ENCODE measurements around the gene NARF. TPM values are rescaled to one million over a fixed set of nuclear protein-coding genes. Genes with fewer than 3 reads are reported as not detected.

The NARF gene
- total RNA-seq, 1 donor from 2014 or later, result 122 TPM

DNA sequence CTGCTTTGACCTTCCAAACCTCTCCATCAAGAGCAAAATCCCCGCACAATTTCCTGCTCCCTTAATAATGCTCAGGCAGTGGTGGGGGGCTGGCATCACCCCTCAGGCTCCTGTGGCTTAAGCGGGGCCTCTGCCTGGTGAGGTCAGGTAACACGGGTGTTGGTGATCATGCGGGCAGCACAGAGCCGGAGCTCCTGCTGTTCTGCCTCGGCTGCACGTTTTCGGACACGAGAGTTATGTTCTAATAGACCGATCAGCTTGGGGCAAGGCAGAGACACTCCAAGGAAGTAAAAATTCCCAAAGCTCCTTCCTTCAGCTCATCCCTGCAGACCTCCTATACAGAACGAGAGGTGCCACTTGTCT is 6.0 kb downstream of the NARF start:
- no peaks in the 10 kb centered on the region for H3K9me3 Mint-ChIP-seq
- no peak for DNase-seq (ENCODE audit: low spot score in 2 of 2, unreplicated experiment in 2 of 2)
- TF ChIP-seq CTCF (IDR thresholded peaks at IDR 0.05; ENCODE audit: unreplicated experiment), result no peak
- no peaks in the 10 kb centered on the region for H3K4me1 Mint-ChIP-seq
- no peaks in the 10 kb centered on the region for H3K27me3 Mint-ChIP-seq (ENCODE audit: low read depth)
- H3K36me3 Mint-ChIP-seq, result peaks cover 43% of the 10 kb centered on the region
- no peak overlapping the region for H3K27ac Mint-ChIP-seq
- no peak overlapping the region for H3K4me3 Mint-ChIP-seq

DNA sequence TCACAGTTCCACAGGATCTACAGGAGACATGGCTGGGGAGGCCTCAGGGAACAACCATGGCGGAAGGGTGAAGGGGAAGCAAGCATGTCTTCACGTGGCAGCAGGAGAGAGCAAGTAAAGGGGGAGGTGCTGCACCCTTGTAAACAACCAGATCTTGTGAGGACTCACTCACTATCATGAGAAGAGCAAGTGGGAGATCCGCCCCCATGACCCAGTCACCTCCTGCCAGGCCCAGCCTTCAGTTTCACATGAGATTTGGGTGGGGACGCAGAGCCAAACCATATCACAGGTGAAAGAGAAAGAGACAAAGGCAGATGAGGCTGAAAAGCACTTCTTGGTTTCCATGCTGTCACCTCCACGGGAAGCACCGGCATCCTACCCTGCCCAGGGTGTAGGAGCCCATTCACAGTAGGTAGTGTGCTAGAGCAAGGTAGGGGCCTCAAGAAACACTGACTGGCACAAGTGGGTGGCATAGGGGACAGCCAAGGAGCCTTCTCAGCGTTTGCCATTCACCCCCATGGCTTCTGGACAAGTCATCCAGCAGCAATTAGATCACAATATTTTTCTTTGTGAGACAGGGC is 6.6 kb downstream of the NARF start:
- H3K27ac Mint-ChIP-seq, result no peak overlapping the region
- peaks cover 2% of the 10 kb centered on the region for H3K9me3 Mint-ChIP-seq
- no peak overlapping the region for H3K4me3 Mint-ChIP-seq
- no peaks in the 10 kb centered on the region for H3K4me1 Mint-ChIP-seq
- no peak for TF ChIP-seq CTCF (IDR thresholded peaks at IDR 0.05; ENCODE audit: unreplicated experiment)
- no peak for DNase-seq (ENCODE audit: low spot score in 2 of 2, unreplicated experiment in 2 of 2)
- no peaks in the 10 kb centered on the region for H3K27me3 Mint-ChIP-seq (ENCODE audit: low read depth)
- H3K36me3 Mint-ChIP-seq, result peaks cover 43% of the 10 kb centered on the region

DNA sequence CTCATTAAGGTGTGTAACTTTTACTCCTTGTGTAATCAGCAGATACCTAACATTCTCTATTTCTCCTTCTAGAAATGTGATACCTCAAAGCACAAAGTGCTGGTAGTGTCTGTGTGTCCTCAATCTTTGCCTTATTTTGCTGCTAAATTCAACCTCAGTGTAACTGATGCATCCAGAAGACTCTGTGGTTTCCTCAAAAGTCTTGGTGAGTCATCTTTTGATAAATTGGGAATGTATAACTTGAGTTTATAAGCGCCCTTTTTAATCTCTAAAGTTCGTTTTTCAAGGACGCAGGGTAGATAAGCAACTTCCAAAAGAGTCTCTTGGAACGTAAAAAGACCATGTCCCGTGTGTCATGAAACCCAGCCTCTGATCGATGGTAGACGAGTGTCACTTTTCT is 10.2 kb downstream of the NARF start:
- H3K27me3 Mint-ChIP-seq (ENCODE audit: low read depth), result no peaks in the 10 kb centered on the region
- H3K36me3 Mint-ChIP-seq, result peaks cover 41% of the 10 kb centered on the region
- no peak overlapping the region for H3K27ac Mint-ChIP-seq

DNA sequence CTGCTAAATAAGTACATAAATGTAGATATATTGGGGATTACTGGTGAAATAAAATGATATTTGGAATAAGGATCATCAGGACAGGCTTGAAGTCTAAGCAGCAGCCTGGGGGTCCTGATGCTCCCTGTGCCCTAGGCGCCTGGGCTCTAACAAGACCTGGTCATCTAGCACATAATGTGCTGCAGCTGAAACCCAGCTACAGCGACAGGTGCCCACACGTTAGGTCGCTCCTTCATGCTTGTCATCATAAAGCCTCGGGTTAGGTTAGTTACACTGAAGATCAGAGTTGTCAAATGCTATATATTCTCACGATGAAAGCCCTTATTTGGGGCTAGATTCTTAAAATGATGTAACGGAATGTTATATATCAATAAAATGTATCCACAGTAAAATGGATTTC is 11.5 kb downstream of the NARF start:
- no peaks in the 10 kb centered on the region for H3K27me3 Mint-ChIP-seq (ENCODE audit: low read depth)
- H3K4me1 Mint-ChIP-seq, result no peaks in the 10 kb centered on the region
- no peak for DNase-seq (ENCODE audit: low spot score in 2 of 2, unreplicated experiment in 2 of 2)
- no peak overlapping the region for H3K27ac Mint-ChIP-seq
- no peak for TF ChIP-seq CTCF (IDR thresholded peaks at IDR 0.05; ENCODE audit: unreplicated experiment)
- H3K36me3 Mint-ChIP-seq, result peaks cover 32% of the 10 kb centered on the region
- no peak overlapping the region for H3K4me3 Mint-ChIP-seq
- peaks cover 3% of the 10 kb centered on the region for H3K9me3 Mint-ChIP-seq

More for the DNA sequence above, 10.2 kb downstream of the NARF start:
- DNase-seq (ENCODE audit: low spot score in 2 of 2, unreplicated experiment in 2 of 2), result no peak
- Mint-ChIP-seq H3K9me3 (peaks cover 3% of the 10 kb centered on the region), H3K4me3 (no peak overlapping the region), H3K4me1 (no peaks in the 10 kb centered on the region)
- TF ChIP-seq CTCF (IDR thresholded peaks at IDR 0.05; ENCODE audit: unreplicated experiment), result no peak

DNA sequence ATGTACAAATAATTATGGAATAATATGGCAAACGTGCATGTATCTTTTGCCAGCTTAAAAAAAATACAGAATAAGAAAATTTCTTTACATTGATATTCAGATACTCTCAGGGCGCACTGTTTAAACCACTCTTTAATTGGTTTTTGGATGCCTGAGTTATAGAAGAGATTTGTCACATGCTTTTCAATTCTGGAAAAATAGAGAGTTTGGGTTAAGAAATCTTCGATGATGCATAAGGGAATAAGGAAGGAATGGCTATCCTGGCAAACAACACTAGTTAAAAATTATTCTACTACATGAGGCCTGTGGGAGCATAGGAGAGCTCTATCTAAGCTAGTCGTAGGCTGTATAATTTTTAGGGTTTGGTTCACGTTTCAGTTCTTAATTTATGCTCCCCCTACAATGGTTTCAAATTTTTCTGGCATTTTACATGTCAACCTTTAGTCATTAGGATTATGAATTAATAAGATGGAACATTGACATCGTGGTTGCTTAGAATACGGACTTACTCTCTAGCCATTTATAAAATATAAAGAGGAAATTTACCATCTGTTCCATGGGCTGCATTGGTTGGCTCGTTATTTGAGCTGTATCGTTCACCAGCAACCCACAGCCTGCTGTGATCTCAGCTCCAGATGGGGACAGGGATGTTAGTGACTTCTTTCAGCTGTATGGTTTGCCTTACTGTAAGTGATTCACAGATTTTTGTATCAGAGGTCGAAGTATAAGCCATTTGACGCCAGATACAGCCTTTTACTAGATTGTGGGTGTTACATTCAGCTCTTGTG is 15.9 kb downstream of the NARF start:
- H3K27ac Mint-ChIP-seq, result peak overlapping the region; percentile 4
- H3K27me3 Mint-ChIP-seq (ENCODE audit: low read depth), result no peaks in the 10 kb centered on the region
- peaks cover 26% of the 10 kb centered on the region for H3K36me3 Mint-ChIP-seq
- H3K9me3 Mint-ChIP-seq, result peaks cover 3% of the 10 kb centered on the region
- no peak for TF ChIP-seq CTCF (IDR thresholded peaks at IDR 0.05; ENCODE audit: unreplicated experiment)
- no peaks in the 10 kb centered on the region for H3K4me1 Mint-ChIP-seq
- no peak for DNase-seq (ENCODE audit: low spot score in 2 of 2, unreplicated experiment in 2 of 2)
- no peak overlapping the region for H3K4me3 Mint-ChIP-seq
